ENCODE data around the gene PODXL2. TPM values are rescaled to one million over a fixed set of nuclear protein-coding genes. Genes with fewer than 3 reads are reported as not detected.

PODXL2 gene
- total RNA-seq, 1 experiment from 2014 or later, result 15.3 TPM

GRCh38 chr3:127682561-127682960 is 53.6 kb downstream of the PODXL2 start:
- CTCF ChIA-PET, result no interaction called here
- H3K36me3 ChIP-seq (ENCODE audit: control insufficient read depth, insufficient read depth, low read length), result no peaks in the 10 kb centered on the region
- no peaks in the 10 kb centered on the region for H3K27me3 ChIP-seq (ENCODE audit: control insufficient read depth, insufficient read depth, low read length)
- H3K4me3 ChIP-seq (ENCODE audit: low read depth in 2 of 2, low read length in 2 of 2), result no peak overlapping the region
- intact Hi-C loops (cut with micrococcal nuclease; ENCODE audit: unreplicated experiment), result no loop called here
- H3K4me1 ChIP-seq (ENCODE audit: control insufficient read depth, insufficient read depth, low read length), result no peaks in the 10 kb centered on the region
- no peaks in the 10 kb centered on the region for H3K9me3 ChIP-seq (ENCODE audit: control insufficient read depth, insufficient read depth, low read depth, low read length)
- DNase-seq (ENCODE audit: low read depth, low spot score), result no peak
- in situ Hi-C loops (cut with HindIII; ENCODE audit: low pct_unique_long_range_greater_than_20kb, low sequenced_read_pairs), result no loop called here
- POLR2A ChIA-PET, result interaction anchor here (0.6 kb wide), 1 partner anchor 10 kb away, joined by 3 read pairs; no protein-coding TSS in a partner anchor
- BruUV-seq (replicated peaks), result no TSS peak
- ATAC-seq, result no peak
- TF ChIP-seq TCF7L2 (IDR thresholded peaks at IDR 0.05; ENCODE audit: low read depth, low read length) (no peak), SIN3A (IDR thresholded peaks at IDR 0.05; ENCODE audit: borderline replicate concordance, insufficient read depth, low read depth, low read length) (no peak), POLR2AphosphoS5 (IDR thresholded peaks at IDR 0.05; ENCODE audit: low read depth, low read length) (no peak)
- TF ChIP-seq, protein P1, sequence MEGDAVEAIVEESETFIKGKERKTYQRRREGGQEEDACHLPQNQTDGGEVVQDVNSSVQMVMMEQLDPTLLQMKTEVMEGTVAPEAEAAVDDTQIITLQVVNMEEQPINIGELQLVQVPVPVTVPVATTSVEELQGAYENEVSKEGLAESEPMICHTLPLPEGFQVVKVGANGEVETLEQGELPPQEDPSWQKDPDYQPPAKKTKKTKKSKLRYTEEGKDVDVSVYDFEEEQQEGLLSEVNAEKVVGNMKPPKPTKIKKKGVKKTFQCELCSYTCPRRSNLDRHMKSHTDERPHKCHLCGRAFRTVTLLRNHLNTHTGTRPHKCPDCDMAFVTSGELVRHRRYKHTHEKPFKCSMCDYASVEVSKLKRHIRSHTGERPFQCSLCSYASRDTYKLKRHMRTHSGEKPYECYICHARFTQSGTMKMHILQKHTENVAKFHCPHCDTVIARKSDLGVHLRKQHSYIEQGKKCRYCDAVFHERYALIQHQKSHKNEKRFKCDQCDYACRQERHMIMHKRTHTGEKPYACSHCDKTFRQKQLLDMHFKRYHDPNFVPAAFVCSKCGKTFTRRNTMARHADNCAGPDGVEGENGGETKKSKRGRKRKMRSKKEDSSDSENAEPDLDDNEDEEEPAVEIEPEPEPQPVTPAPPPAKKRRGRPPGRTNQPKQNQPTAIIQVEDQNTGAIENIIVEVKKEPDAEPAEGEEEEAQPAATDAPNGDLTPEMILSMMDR (IDR thresholded peaks at IDR 0.05), result no peak
- TF ChIP-seq, protein P2, sequence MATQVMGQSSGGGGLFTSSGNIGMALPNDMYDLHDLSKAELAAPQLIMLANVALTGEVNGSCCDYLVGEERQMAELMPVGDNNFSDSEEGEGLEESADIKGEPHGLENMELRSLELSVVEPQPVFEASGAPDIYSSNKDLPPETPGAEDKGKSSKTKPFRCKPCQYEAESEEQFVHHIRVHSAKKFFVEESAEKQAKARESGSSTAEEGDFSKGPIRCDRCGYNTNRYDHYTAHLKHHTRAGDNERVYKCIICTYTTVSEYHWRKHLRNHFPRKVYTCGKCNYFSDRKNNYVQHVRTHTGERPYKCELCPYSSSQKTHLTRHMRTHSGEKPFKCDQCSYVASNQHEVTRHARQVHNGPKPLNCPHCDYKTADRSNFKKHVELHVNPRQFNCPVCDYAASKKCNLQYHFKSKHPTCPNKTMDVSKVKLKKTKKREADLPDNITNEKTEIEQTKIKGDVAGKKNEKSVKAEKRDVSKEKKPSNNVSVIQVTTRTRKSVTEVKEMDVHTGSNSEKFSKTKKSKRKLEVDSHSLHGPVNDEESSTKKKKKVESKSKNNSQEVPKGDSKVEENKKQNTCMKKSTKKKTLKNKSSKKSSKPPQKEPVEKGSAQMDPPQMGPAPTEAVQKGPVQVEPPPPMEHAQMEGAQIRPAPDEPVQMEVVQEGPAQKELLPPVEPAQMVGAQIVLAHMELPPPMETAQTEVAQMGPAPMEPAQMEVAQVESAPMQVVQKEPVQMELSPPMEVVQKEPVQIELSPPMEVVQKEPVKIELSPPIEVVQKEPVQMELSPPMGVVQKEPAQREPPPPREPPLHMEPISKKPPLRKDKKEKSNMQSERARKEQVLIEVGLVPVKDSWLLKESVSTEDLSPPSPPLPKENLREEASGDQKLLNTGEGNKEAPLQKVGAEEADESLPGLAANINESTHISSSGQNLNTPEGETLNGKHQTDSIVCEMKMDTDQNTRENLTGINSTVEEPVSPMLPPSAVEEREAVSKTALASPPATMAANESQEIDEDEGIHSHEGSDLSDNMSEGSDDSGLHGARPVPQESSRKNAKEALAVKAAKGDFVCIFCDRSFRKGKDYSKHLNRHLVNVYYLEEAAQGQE (IDR thresholded peaks at IDR 0.05; ENCODE audit: insufficient read depth in 1 of 2, low read depth in 2 of 2, low read length in 1 of 2), result no peak
- H3K27ac ChIP-seq (ENCODE audit: low read length), result no peak overlapping the region

DNA sequence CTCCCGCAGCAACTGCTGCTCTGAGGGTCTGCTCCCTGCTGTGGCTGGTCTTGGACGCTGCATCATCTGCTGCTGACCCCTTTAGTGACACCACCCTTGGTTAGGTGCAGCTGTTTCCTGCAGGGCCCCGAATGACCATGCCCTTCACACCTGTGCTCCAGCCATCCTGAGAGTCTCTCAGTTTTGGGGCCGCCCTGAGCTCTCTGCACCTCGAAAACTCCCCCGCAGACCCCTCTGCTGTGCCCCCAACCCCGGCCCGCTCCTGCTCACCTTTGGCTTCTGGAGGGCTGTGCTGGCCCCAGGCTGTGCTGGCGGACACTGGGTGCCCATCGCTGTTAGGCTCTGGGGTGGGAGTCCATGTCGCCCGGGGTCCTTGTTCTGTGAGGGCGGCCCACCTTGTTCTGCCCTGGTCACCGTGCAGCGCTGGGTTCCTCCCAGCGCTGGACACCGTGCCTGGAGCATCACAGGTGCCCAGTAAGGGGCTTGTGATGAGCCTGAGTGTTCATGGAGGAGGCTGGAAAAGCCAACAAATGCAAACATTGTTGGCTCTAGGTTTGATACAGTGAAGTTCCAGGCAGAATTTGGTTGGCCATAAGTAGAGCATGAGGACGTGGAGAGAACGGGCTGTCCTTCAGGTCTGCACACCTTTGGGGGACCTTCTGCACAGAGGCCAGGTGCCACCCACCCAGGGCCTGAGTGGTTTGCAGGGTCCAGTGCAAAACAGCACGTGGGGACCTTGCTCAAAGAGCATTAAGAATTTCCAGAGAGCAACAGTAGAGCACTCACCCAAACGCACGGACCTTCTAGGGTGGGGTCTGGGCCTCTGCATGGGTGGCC is 56.1 kb downstream of the PODXL2 start:
- H3K27me3 ChIP-seq (ENCODE audit: control insufficient read depth, insufficient read depth, low read length), result no peaks in the 10 kb centered on the region
- CTCF ChIA-PET, result interaction anchor here (0.6 kb wide), 1 partner anchor 54 kb away, joined by 3 read pairs; no protein-coding TSS in a partner anchor
- no peaks in the 10 kb centered on the region for H3K4me1 ChIP-seq (ENCODE audit: control insufficient read depth, insufficient read depth, low read length)
- H3K9me3 ChIP-seq (ENCODE audit: control insufficient read depth, insufficient read depth, low read depth, low read length), result no peaks in the 10 kb centered on the region
- BruUV-seq (replicated peaks), result no TSS peak
- no peak overlapping the region for H3K27ac ChIP-seq (ENCODE audit: low read length)
- peak; percentile 78 for ATAC-seq
- DNase-seq (ENCODE audit: low read depth, low spot score), result no peak
- H3K4me3 ChIP-seq (ENCODE audit: low read depth in 2 of 2, low read length in 2 of 2), result no peak overlapping the region
- intact Hi-C loops (cut with micrococcal nuclease; ENCODE audit: unreplicated experiment) (no loop called here), in situ Hi-C loops (cut with HindIII; ENCODE audit: low pct_unique_long_range_greater_than_20kb, low sequenced_read_pairs) (no loop called here)
- POLR2A ChIA-PET, result interaction anchor here (0.5 kb wide), 1 partner anchor 13 kb away, joined by 7 read pairs; no protein-coding TSS in a partner anchor
- TF ChIP-seq, protein P2 (IDR thresholded peaks at IDR 0.05; ENCODE audit: insufficient read depth in 1 of 2, low read depth in 2 of 2, low read length in 1 of 2), result no peak
- TF ChIP-seq TCF7L2 (IDR thresholded peaks at IDR 0.05; ENCODE audit: low read depth, low read length), result no peak
- TF ChIP-seq, protein P1 (IDR thresholded peaks at IDR 0.05), result no peak
- H3K36me3 ChIP-seq (ENCODE audit: control insufficient read depth, insufficient read depth, low read length), result no peaks in the 10 kb centered on the region

Measured in Panc1 (cell line).